Erythroblast (primary cell): ENCODE results near the gene TREM2.

Experiments used
- DNase-seq, 2 experiments: peaks; one replicate each; lab custom pipeline; 2025; lab: John Stamatoyannopoulos, UW
- GATA1 ChIP-seq: IDR thresholded peaks from 2 replicates; pipeline ENCODE4 v1.6.1; 2011; ENCODE audit warnings: low read depth, mild to moderate bottlenecking, control low read depth, low read length, moderate library complexity
- POLR2A ChIP-seq: IDR thresholded peaks from 2 replicates; pipeline ENCODE4 v1.6.1; 2011; ENCODE audit warnings: mild to moderate bottlenecking, low read length

Gene TREM2

GRCh38 chr6:41191569-41191968, 28.7 kb upstream of the TREM2 start:
- DNase-seq, result peak; percentile 58 to 77
- TF ChIP-seq POLR2A, result no peak
- no peak for TF ChIP-seq GATA1

- DNase-seq, result no peak
- no peak for TF ChIP-seq POLR2A
- TF ChIP-seq GATA1, result no peak
Observed at GRCh38 chr6:41190791-41191190, 27.9 kb upstream of the TREM2 start.

- no peak for DNase-seq
- TF ChIP-seq GATA1 (no peak), POLR2A (no peak)
Observed at GRCh38 chr6:41189967-41190366, 27.1 kb upstream of the TREM2 start.

- peak in 1 of 2 experiments; percentile 21 for DNase-seq
Observed at GRCh38 chr6:41189046-41189445, 26.1 kb upstream of the TREM2 start.

GRCh38 chr6:41187924-41188886, 25.3 kb upstream of the TREM2 start:
- TF ChIP-seq POLR2A (no peak), GATA1 (no peak)

GRCh38 chr6:41186031-41186562, 23.2 kb upstream of the TREM2 start:
- no peak for DNase-seq
- TF ChIP-seq GATA1, result no peak
- TF ChIP-seq POLR2A, result no peak

More at GRCh38 chr6:41187924-41188886, 25.3 kb upstream of the TREM2 start:
- DNase-seq, result no peak

GRCh38 chr6:41184761-41185160, 21.8 kb upstream of the TREM2 start:
- TF ChIP-seq POLR2A (no peak), GATA1 (no peak)
- no peak for DNase-seq

- DNase-seq, result peak; percentile 78 to 79
- TF ChIP-seq POLR2A (no peak), GATA1 (no peak)
Observed at GRCh38 chr6:41182069-41183034, 19.4 kb upstream of the TREM2 start.

- no peak for DNase-seq
- TF ChIP-seq GATA1, result no peak
- no peak for TF ChIP-seq POLR2A
Observed at GRCh38 chr6:41181566-41181965, 18.6 kb upstream of the TREM2 start.

GRCh38 chr6:41179163-41179562, 16.2 kb upstream of the TREM2 start:
- no peak for DNase-seq
- TF ChIP-seq GATA1, result no peak
- no peak for TF ChIP-seq POLR2A

GRCh38 chr6:41177695-41178094, 14.8 kb upstream of the TREM2 start:
- DNase-seq, result peak in 1 of 2 experiments; percentile 57
- no peak for TF ChIP-seq POLR2A
- TF ChIP-seq GATA1, result no peak

- DNase-seq, result peak in 1 of 2 experiments; percentile 29
- TF ChIP-seq GATA1, result no peak
- TF ChIP-seq POLR2A, result no peak
Observed at GRCh38 chr6:41177287-41177686, 14.4 kb upstream of the TREM2 start.

- TF ChIP-seq POLR2A, result no peak
- no peak for TF ChIP-seq GATA1
- no peak for DNase-seq
Observed at GRCh38 chr6:41176189-41176588, 13.3 kb upstream of the TREM2 start.

GRCh38 chr6:41175084-41175483, 12.2 kb upstream of the TREM2 start:
- TF ChIP-seq GATA1, result no peak
- TF ChIP-seq POLR2A, result no peak
- DNase-seq, result no peak
